Fibroblast of the aortic adventitia (primary cell): ENCODE data around the gene KCNQ1OT1. TPM values are rescaled to one million over a fixed set of nuclear protein-coding genes. Genes with fewer than 3 reads are reported as not detected.
A peak's percentile ranks its signal among the peaks of the same experiment; 100 is the strongest.

ENCODE experiments used
- DNase-seq: peaks from one replicate; pipeline ENCODE4 v3.0.0-alpha.2; 2010; ENCODE audit warnings: low read depth
- H3K4me3 ChIP-seq: 2 replicates; pipeline ENCODE4 v1.5.1; 2011; ENCODE audit warnings: low read depth, mild to moderate bottlenecking, control low read depth, low read length, moderate library complexity
- total RNA-seq: library from RNA; depleted of rRNA; stranded (reverse); fragments of >200 nt; gene quantifications from 2 replicates; pipeline ENCODE4 v1.2.3, GENCODE V29; 2012; ENCODE audit warnings: low replicate concordance
- TF ChIP-seq, protein P1 (sequence below): IDR thresholded peaks from 2 replicates; pipeline ENCODE4 v1.5.1; 2011; ENCODE audit warnings: mild to moderate bottlenecking, low read length, control low read depth, inconsistent platforms; ENCODE audit not compliant: insufficient read depth

KCNQ1OT1 gene
- total RNA-seq, 1 donor = 5.5 TPM

DNA sequence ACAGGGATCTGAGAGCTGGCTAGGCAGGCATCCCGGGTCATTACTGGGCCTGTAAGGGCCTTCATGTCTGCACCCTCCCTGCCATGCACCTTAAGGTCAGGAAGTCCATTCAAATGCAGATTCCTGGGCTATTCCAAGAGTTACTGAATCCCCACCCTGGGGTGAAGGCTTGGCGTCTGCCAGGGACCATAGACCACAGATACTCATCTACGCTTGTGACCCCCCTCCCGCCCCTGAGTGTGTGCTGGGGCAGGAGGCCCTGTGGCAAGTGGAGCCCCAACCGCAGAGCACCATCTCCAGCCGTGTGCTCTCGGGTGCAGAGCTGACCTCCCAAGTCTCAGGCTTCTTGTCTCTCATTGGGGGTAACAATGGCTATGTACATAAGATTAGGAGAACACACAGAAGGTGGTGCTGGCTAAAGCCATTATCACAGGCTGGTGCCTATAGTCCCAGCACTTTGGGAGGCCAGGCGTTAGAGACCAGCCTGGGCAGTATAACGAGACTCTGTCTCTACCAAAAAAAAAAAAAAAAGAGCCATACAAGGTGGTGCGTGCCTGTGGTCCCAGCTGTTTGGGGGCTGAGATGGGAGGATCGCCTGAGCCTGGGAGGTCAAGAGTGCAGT is 19.1 kb upstream of the KCNQ1OT1 start:
- TF ChIP-seq, protein P1, sequence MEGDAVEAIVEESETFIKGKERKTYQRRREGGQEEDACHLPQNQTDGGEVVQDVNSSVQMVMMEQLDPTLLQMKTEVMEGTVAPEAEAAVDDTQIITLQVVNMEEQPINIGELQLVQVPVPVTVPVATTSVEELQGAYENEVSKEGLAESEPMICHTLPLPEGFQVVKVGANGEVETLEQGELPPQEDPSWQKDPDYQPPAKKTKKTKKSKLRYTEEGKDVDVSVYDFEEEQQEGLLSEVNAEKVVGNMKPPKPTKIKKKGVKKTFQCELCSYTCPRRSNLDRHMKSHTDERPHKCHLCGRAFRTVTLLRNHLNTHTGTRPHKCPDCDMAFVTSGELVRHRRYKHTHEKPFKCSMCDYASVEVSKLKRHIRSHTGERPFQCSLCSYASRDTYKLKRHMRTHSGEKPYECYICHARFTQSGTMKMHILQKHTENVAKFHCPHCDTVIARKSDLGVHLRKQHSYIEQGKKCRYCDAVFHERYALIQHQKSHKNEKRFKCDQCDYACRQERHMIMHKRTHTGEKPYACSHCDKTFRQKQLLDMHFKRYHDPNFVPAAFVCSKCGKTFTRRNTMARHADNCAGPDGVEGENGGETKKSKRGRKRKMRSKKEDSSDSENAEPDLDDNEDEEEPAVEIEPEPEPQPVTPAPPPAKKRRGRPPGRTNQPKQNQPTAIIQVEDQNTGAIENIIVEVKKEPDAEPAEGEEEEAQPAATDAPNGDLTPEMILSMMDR = no peak
- no peak overlapping the region for H3K4me3 ChIP-seq
- DNase-seq = no peak

DNA sequence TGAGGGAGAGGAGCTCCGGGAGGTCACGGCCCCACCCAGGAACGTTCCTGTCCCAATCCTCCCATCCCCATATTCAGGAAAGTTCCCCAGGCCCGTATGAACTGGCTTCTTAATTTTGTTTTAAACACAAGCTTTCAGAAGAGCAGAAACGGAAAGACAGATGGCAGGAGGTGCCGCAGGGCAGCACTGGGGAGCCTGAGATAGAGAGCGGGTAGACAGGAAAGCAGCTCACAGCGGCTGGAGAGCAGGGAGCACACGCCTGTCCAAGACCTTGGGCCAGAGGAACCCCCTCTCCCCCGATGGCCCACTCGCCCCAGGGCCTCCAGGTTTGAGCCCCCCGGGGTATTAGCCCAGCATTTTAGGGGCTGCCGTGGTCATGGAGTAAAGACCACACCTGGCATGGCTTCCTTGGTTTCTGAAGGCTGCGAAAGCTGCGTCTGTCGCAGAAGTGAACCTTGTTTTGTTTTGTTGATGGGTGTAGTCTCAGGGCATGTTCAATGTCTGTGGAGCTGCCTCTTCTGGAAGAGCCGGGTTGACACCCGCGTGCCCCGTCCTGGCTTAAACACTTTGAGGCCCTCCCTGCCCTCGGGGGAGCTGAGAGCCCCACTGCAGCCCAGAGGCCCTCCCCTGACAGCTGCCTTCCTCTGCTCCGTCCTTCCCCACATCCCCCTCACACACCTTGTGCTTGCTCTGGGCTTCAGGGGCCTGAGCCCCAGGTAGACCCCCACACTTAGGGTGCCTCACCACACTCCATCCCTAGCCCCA is 17.9 kb upstream of the KCNQ1OT1 start:
- H3K4me3 ChIP-seq = no peak overlapping the region
- no peak for DNase-seq
- TF ChIP-seq, protein P1 = no peak

DNA sequence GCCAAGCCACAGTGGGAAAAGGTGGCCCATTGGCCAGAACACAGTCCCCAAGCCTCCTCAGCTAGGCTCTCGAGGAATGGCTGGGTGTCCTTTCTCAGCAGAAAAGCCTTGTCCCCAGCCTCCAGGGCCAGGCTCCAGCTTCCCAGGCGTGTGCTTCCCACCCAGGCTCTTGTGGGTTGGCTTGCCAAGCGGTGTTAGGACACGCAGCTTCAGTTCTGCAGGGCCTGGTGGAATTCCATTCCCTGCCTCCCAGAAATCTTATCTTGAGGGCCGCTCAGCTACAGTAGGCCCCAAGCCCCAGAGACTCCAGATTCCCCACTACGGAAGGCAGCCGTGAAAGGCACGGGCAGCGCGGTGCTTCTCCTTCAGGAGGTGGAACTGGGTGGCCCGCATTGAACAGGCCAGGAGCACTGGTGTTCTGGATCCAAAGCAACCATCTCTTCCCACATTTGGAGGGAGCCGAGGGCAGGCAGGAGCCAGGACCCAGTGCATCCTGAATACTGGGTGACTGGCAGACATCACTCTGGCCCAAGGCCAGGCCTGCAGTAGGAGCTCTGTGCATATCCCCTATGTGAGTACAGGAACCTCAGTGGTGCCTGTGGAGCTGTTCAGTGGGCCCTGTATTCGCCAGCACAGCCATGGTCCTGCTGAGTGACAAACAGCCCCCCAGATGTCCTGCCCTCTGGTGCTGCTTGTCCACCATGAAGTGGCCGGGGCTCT is 16.7 kb upstream of the KCNQ1OT1 start:
- DNase-seq = peak; percentile 74
- TF ChIP-seq, protein P1 = no peak
- H3K4me3 ChIP-seq = no peak overlapping the region

DNA sequence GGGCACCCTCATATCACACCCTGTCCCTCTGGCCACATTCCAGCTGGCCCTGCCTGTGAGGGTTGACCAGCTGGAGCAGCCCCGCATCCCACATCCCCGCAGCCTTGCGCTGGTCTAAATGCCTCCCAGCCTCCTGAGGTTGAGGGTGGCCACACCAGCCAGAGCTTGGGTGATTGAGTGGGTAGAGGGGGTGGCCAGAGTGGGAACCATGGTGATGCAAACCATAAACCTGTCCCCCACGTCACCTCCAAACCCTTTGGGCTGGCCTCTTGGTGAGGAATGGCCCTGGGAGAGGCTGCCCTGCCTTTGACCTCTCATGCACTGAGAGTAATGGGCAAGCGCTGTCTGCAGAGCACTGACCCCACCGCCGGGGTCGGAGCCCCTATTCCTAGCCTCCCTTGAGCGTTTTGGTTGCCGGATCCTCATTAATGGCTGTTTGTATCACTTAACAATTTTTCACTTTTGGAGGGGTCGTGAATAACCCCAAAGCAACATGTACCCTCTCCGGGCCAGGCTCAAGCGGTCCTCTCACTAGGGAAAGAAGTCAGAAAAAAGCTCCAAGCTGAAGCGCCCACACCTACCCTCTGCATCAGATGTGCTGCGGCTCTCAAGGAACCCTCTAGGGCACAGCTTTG is 16.0 kb upstream of the KCNQ1OT1 start:
- TF ChIP-seq, protein P1 = no peak
- H3K4me3 ChIP-seq = no peak overlapping the region
- DNase-seq = no peak

DNA sequence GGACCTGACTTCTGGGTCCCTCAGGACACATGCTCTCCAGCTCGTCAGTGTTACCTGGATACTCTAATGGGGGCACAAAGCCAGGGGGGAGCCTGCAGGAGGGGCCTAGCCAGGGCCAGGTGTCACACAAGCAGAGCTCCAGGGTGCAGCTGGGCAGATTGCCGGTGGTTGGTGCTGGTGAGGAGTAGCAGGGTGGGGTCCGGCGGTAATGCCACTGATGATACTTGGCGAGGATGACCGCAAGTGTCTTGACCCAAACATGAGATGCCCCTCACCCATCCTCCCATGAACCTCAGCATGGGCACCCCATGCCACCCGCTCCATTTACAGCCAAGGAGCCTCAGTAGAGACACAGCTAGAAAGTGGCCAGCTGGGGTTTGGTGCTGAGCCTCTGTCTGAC is 15.1 kb upstream of the KCNQ1OT1 start:
- no peak overlapping the region for H3K4me3 ChIP-seq
- TF ChIP-seq, protein P1 = no peak
- DNase-seq = no peak

DNA sequence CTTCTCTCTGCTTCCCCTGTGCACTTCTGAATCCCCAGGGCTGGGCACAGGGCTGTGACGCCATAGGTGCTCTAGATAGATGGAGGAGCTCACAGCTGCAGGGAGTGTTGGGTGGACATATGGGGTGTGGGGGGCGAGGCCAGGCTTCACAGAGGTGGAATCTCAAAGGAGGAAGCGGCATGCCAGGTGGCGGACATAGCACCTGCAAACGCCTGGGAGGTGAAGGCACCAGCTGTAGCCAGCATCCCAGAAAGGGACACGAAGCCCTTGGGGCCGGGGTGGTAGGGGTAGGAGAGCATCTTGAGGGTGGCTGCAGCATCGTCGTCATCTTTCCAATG is 14.6 kb upstream of the KCNQ1OT1 start:
- TF ChIP-seq, protein P1 = no peak

More for the DNA sequence above, 14.6 kb upstream of the KCNQ1OT1 start:
- no peak for DNase-seq
- no peak overlapping the region for H3K4me3 ChIP-seq
